ENCODE data around the gene TMEM235. TPM values are rescaled to one million over a fixed set of nuclear protein-coding genes. Genes with fewer than 3 reads are reported as not detected.
A peak's percentile ranks its signal among the peaks of the same experiment; 100 is the strongest.

The TMEM235 gene
- total RNA-seq, 1 donor = not detected

DNA sequence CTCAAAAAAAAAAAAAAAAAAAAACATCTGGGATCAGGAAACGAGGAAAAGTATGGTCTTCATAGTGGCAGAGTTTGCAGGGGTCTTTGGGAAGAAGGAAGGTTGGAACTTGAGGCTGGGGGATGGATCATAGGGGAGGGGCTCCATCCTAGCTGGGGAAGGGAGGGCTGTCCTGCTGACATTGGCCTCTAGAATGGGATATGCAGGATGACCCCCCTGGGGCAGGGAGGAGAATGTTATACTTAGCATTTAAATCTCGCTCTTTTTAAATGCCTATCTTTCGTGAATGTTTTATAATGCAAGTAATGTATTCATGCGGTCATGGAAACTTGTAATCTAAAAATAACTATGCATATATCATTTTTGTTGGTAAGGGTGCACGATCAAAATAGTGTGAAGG lies 33.2 kb downstream of the TMEM235 start:
- Histone ChIP-seq H3K9me3 (ENCODE audit: low read depth, low read length) (no peaks in the 10 kb centered on the region), H3K4me3 (ENCODE audit: insufficient read depth, low read length) (no peak overlapping the region), H3K4me2 (ENCODE audit: insufficient read depth, low read length) (no peak overlapping the region), H3K27me3 (ENCODE audit: insufficient read depth, low read length) (peaks cover 16% of the 10 kb centered on the region), H3K36me3 (ENCODE audit: insufficient read depth, low read length) (no peaks in the 10 kb centered on the region), H3K4me1 (ENCODE audit: insufficient read depth, low read length) (no peaks in the 10 kb centered on the region), H3K27ac (ENCODE audit: low read depth, low read length) (no peak overlapping the region), H3K79me2 (ENCODE audit: insufficient read depth, low read length) (no peaks in the 10 kb centered on the region), H2AFZ (ENCODE audit: low read length) (no peak overlapping the region), H4K20me1 (ENCODE audit: insufficient read depth, low read length) (no peaks in the 10 kb centered on the region)
- DNase-seq (ENCODE audit: insufficient read length, low spot score, missing footprints) = peak; percentile 46
- TF ChIP-seq, protein P1, sequence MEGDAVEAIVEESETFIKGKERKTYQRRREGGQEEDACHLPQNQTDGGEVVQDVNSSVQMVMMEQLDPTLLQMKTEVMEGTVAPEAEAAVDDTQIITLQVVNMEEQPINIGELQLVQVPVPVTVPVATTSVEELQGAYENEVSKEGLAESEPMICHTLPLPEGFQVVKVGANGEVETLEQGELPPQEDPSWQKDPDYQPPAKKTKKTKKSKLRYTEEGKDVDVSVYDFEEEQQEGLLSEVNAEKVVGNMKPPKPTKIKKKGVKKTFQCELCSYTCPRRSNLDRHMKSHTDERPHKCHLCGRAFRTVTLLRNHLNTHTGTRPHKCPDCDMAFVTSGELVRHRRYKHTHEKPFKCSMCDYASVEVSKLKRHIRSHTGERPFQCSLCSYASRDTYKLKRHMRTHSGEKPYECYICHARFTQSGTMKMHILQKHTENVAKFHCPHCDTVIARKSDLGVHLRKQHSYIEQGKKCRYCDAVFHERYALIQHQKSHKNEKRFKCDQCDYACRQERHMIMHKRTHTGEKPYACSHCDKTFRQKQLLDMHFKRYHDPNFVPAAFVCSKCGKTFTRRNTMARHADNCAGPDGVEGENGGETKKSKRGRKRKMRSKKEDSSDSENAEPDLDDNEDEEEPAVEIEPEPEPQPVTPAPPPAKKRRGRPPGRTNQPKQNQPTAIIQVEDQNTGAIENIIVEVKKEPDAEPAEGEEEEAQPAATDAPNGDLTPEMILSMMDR (IDR thresholded peaks at IDR 0.05; ENCODE audit: extremely low read depth, low read depth, low read length) = no peak

DNA sequence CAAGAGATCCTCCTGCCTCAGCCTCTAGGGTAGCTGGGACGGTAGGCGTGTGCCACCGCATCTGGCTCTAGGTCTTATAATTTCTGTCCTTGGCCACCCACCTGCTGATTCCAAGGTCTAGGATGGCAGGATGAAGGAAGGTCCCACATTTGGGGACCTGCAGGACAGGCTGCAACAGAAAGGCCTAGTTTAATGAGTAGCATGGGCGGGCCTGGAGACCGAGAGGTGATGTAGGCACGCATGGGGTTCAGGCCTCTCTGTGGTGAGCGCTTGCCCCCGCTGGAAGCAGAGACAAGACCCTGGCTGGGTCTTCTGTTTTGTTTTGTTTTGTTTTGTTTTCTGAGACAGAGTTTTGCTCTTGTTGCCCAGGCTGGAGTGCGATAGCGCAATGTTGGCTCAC lies 33.7 kb downstream of the TMEM235 start:
- Histone ChIP-seq H3K4me2 (ENCODE audit: insufficient read depth, low read length) (no peak overlapping the region), H3K27me3 (ENCODE audit: insufficient read depth, low read length) (peaks cover 21% of the 10 kb centered on the region), H3K4me1 (ENCODE audit: insufficient read depth, low read length) (no peaks in the 10 kb centered on the region), H3K27ac (ENCODE audit: low read depth, low read length) (no peak overlapping the region), H2AFZ (ENCODE audit: low read length) (no peak overlapping the region), H4K20me1 (ENCODE audit: insufficient read depth, low read length) (no peaks in the 10 kb centered on the region), H3K79me2 (ENCODE audit: insufficient read depth, low read length) (no peaks in the 10 kb centered on the region), H3K9me3 (ENCODE audit: low read depth, low read length) (no peaks in the 10 kb centered on the region), H3K4me3 (ENCODE audit: insufficient read depth, low read length) (no peak overlapping the region), H3K36me3 (ENCODE audit: insufficient read depth, low read length) (no peaks in the 10 kb centered on the region)
- TF ChIP-seq, protein P1 (IDR thresholded peaks at IDR 0.05; ENCODE audit: extremely low read depth, low read depth, low read length) = no peak
- DNase-seq (ENCODE audit: insufficient read length, low spot score, missing footprints) = peak; percentile 85

DNA sequence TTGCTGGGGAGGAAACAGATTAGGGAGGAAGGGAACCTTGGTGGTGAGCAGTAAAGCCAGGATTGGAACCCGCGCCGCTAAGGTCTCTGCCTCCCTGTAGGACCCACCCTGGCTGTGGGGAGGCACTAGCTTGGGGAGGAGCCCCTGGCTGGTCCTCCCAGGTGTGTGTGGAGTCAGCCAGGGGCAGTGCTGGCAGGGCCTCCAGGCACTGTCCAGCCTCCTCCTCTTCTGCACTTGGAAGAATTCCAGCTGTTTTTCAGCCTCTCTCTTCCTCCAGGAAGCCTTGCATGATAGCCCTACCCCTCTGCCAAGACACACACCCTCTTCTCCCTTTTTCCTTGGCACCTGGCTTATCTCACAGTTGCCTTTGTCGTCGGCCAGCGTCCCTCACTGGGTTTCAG lies 34.8 kb downstream of the TMEM235 start:
- peaks cover 29% of the 10 kb centered on the region for H3K27me3 ChIP-seq (ENCODE audit: insufficient read depth, low read length)
- TF ChIP-seq, protein P1 (IDR thresholded peaks at IDR 0.05; ENCODE audit: extremely low read depth, low read depth, low read length) = no peak
- no peak overlapping the region for H3K27ac ChIP-seq (ENCODE audit: low read depth, low read length)
- no peak overlapping the region for H3K4me3 ChIP-seq (ENCODE audit: insufficient read depth, low read length)
- H3K4me2 ChIP-seq (ENCODE audit: insufficient read depth, low read length) = no peak overlapping the region
- no peaks in the 10 kb centered on the region for H3K9me3 ChIP-seq (ENCODE audit: low read depth, low read length)
- H2AFZ ChIP-seq (ENCODE audit: low read length) = no peak overlapping the region
- no peaks in the 10 kb centered on the region for H4K20me1 ChIP-seq (ENCODE audit: insufficient read depth, low read length)
- no peaks in the 10 kb centered on the region for H3K79me2 ChIP-seq (ENCODE audit: insufficient read depth, low read length)
- H3K4me1 ChIP-seq (ENCODE audit: insufficient read depth, low read length) = no peaks in the 10 kb centered on the region
- no peaks in the 10 kb centered on the region for H3K36me3 ChIP-seq (ENCODE audit: insufficient read depth, low read length)
- DNase-seq (ENCODE audit: insufficient read length, low spot score, missing footprints) = peak; percentile 62

DNA sequence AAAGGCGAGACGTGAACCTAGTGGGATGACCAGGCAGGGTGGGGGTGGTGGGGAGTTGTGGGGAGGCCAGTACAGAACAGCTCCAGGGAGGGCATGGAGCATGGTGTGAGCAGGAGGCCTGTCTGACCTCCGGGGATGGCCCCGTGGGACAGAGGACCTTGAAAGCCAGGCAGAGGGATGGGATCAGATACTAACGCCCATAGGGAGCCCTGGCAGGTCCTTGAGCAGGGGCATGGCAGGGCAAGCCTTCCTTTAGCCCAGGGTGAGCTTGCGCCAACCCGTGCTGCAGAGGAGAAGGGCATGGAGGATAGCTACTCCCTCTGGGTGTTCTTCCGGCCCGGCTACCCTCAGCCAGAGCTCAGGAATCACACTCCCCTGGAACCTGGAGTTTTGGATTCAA lies 35.3 kb downstream of the TMEM235 start:
- H3K4me3 ChIP-seq (ENCODE audit: insufficient read depth, low read length) = no peak overlapping the region

More for the DNA sequence above, 35.3 kb downstream of the TMEM235 start:
- Histone ChIP-seq H3K9me3 (ENCODE audit: low read depth, low read length) (no peaks in the 10 kb centered on the region), H3K79me2 (ENCODE audit: insufficient read depth, low read length) (no peaks in the 10 kb centered on the region), H4K20me1 (ENCODE audit: insufficient read depth, low read length) (no peaks in the 10 kb centered on the region), H3K4me1 (ENCODE audit: insufficient read depth, low read length) (no peaks in the 10 kb centered on the region), H3K36me3 (ENCODE audit: insufficient read depth, low read length) (no peaks in the 10 kb centered on the region), H3K27me3 (ENCODE audit: insufficient read depth, low read length) (peaks cover 35% of the 10 kb centered on the region), H3K4me2 (ENCODE audit: insufficient read depth, low read length) (no peak overlapping the region), H2AFZ (ENCODE audit: low read length) (no peak overlapping the region), H3K27ac (ENCODE audit: low read depth, low read length) (no peak overlapping the region)
- TF ChIP-seq, protein P1 (IDR thresholded peaks at IDR 0.05; ENCODE audit: extremely low read depth, low read depth, low read length) = no peak
- DNase-seq (ENCODE audit: insufficient read length, low spot score, missing footprints) = no peak
